Esophagus squamous epithelium (tissue), 5 donors: ENCODE results near the gene CUBN. TPM values are rescaled to one million over a fixed set of nuclear protein-coding genes. Genes with fewer than 3 reads are reported as not detected.
A peak's percentile ranks its signal among the peaks of the same experiment; 100 is the strongest.

ENCODE experiments used
- DNase-seq: peaks from one replicate; lab custom pipeline; 2025; lab: John Stamatoyannopoulos, UW
- H3K27ac ChIP-seq, 4 donors: fragments of 200-600 bp; sonication (generic); one replicate each; pipeline ENCODE4 v1.5.1; 2016 to 2019; ENCODE audit warnings: mild to moderate bottlenecking in 1 of 4
- H3K27me3 ChIP-seq, 4 donors: fragments of 200-600 bp; sonication (generic); 1 replicate in 3 of 4; 2 replicates in 1 of 4; pipeline versions ENCODE4 v1.5.1 to v1.6.0; 2017 to 2021; ENCODE audit warnings: antibody characterized with exemption in 1 of 4
- H3K36me3 ChIP-seq, 3 donors: fragments of 200-600 bp; sonication (generic); one replicate each; pipeline ENCODE4 v1.5.1; 2016 to 2019
- H3K4me1 ChIP-seq, 3 donors: fragments of 200-600 bp; sonication (generic); one replicate each; pipeline ENCODE4 v1.5.1; 2017 to 2019
- H3K4me3 ChIP-seq, 4 donors: fragments of 200-600 bp; sonication (generic); 1 replicate in 3 of 4; 2 replicates in 1 of 4; pipeline ENCODE4 v1.5.1; 2016 to 2019; ENCODE audit warnings: mild to moderate bottlenecking in 2 of 4, moderate library complexity in 1 of 4
- H3K9me3 ChIP-seq, 3 donors: fragments of 200-600 bp; sonication (generic); one replicate each; pipeline ENCODE4 v1.5.1; 2016 to 2019
- CTCF ChIP-seq, 6 experiments: fragments of 450-650 bp in 4 of 6; fragments of 200-600 bp in 2 of 6; sonication (generic) in 2 of 6; IDR thresholded peaks; one replicate each; pipeline ENCODE4 v1.5.1; 2016 to 2019; ENCODE audit warnings: antibody characterized with exemption in 6 of 6, mild to moderate bottlenecking in 4 of 6, moderate library complexity in 4 of 6
- POLR2A ChIP-seq, 4 donors: fragments of 450-650 bp; IDR thresholded peaks; one replicate each; pipeline ENCODE4 v1.6.1; 2017; ENCODE audit warnings: antibody characterized with exemption in 4 of 4, mild to moderate bottlenecking in 4 of 4, moderate library complexity in 3 of 4
- WGBS, 2 donors: methylation state at CpG; one replicate each; pipeline ENCODE4 v1.1.5; 2018; 5-methylcytosine and 5-hydroxymethylcytosine counted together
- intact Hi-C: fragments of 100-400 bp; cut with DNase I; formaldehyde crosslinking; loops from one replicate; pipeline ENCODE4 v1.15.0; 2022
- total RNA-seq, 4 donors: library from RNA; depleted of rRNA; stranded (reverse); fragments of >200 nt; gene quantifications; one replicate each; pipeline ENCODE4 v1.1.0, GENCODE V29; 2016
- donor health status: DM: yes; HTN: yes; CAD: no.

The CUBN gene
- total RNA-seq, 4 donors from 2014 or later = 0.15 to 0.83 (median 0.51) TPM

GRCh38 chr10:17175551-17175950, 45.9 kb upstream of the CUBN start:
- Histone ChIP-seq H3K27ac (no peak overlapping the region), H3K36me3 (no peaks in the 10 kb centered on the region), H3K9me3 (no peaks in the 10 kb centered on the region), H3K27me3 (no peaks in the 10 kb centered on the region), H3K4me3 (peak overlapping the region in 1 of 4 donors; percentile 30), H3K4me1 (no peaks in the 10 kb centered on the region)
- intact Hi-C loops = no loop called here
- TF ChIP-seq POLR2A (IDR thresholded peaks at IDR 0.05) = no peak
- TF ChIP-seq CTCF (IDR thresholded peaks at IDR 0.05) = no peak
- no peak for DNase-seq
- 55 to 65% methylated on average over 4 of the region's 4 CpGs for WGBS, 2 donors

- Histone ChIP-seq H3K27me3 (no peaks in the 10 kb centered on the region), H3K36me3 (no peaks in the 10 kb centered on the region), H3K4me1 (no peaks in the 10 kb centered on the region), H3K4me3 (no peak overlapping the region), H3K27ac (no peak overlapping the region), H3K9me3 (no peaks in the 10 kb centered on the region)
- no peak for TF ChIP-seq POLR2A (IDR thresholded peaks at IDR 0.05)
- DNase-seq = no peak
- intact Hi-C loops = no loop called here
Measured at GRCh38 chr10:17174626-17175025, 45.0 kb upstream of the CUBN start.

DNA sequence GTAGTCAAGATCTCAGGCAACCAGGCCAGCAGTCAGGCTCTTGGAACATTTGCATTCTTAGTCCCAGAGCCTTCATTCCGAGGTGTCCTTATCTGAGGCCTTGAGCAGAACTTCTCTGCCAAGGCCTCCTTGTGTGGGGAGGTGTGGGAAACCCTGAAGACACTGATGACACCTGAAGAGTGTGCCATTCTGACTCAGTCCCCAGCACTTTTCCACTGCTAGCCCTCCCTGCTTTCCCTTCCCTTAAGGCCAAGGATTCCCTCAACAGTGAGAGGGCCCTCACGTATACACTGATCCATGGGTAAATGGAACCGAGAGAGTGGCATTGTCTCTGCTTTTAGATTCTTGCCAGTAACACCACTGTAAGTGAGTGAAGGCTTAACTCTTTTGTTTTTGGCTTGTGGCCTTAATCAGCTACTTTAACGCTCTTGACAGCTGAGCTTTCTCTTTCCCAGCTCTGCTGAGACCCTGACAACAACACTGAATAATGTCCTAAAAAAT, 41.6 kb upstream of the CUBN start:
- no peak for DNase-seq
- 73 to 85% methylated on average over 4 of the region's 4 CpGs for WGBS, 2 donors
- H3K4me3 ChIP-seq = no peak overlapping the region
- H3K27ac ChIP-seq = no peak overlapping the region
- no peaks in the 10 kb centered on the region for H3K9me3 ChIP-seq
- no peaks in the 10 kb centered on the region for H3K27me3 ChIP-seq
- H3K4me1 ChIP-seq = no peaks in the 10 kb centered on the region
- H3K36me3 ChIP-seq = no peaks in the 10 kb centered on the region
- TF ChIP-seq POLR2A (IDR thresholded peaks at IDR 0.05) (no peak), CTCF (IDR thresholded peaks at IDR 0.05) (no peak)
- intact Hi-C loops = no loop called here

DNA sequence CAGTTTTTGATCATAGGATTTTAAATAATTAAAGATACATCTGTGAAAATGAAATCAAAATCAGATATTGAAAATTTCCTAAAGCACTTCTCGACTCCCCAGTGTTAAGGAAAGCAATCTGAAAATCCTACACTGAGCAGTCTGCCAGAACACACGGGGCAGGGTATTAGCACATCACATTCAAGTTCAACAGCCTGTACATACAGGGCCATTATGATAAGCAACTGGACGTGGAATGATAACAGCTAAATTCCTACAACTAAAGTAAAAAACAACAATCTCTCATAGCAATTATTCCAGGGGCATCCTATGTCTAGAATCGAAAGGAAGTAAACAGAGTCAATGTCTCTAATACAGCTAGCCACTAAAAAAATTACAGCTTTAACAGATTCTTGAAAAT, 40.2 kb upstream of the CUBN start:
- H3K4me3 ChIP-seq = no peak overlapping the region
- H3K27me3 ChIP-seq = no peaks in the 10 kb centered on the region
- intact Hi-C loops = no loop called here
- H3K4me1 ChIP-seq = no peaks in the 10 kb centered on the region
- no peaks in the 10 kb centered on the region for H3K9me3 ChIP-seq
- 71 to 72% methylated on average over 4 of the region's 4 CpGs for WGBS, 2 donors
- DNase-seq = no peak
- TF ChIP-seq POLR2A (IDR thresholded peaks at IDR 0.05) = no peak
- TF ChIP-seq CTCF (IDR thresholded peaks at IDR 0.05) = no peak
- H3K27ac ChIP-seq = no peak overlapping the region
- H3K36me3 ChIP-seq = no peaks in the 10 kb centered on the region

GRCh38 chr10:17166699-17167098, 37.1 kb upstream of the CUBN start:
- intact Hi-C loops = no loop called here
- Histone ChIP-seq H3K9me3 (no peaks in the 10 kb centered on the region), H3K4me1 (no peaks in the 10 kb centered on the region), H3K36me3 (no peaks in the 10 kb centered on the region), H3K4me3 (no peak overlapping the region), H3K27ac (no peak overlapping the region), H3K27me3 (no peaks in the 10 kb centered on the region)
- WGBS, 2 donors = 55 to 70% methylated on average over 1 to 3 of the region's 3 CpGs
- TF ChIP-seq CTCF (IDR thresholded peaks at IDR 0.05) = no peak
- TF ChIP-seq POLR2A (IDR thresholded peaks at IDR 0.05) = no peak
- no peak for DNase-seq

- Histone ChIP-seq H3K9me3 (no peaks in the 10 kb centered on the region), H3K4me3 (no peak overlapping the region), H3K36me3 (no peaks in the 10 kb centered on the region), H3K4me1 (no peaks in the 10 kb centered on the region), H3K27ac (no peak overlapping the region), H3K27me3 (no peaks in the 10 kb centered on the region)
- TF ChIP-seq CTCF (IDR thresholded peaks at IDR 0.05) = no peak
- TF ChIP-seq POLR2A (IDR thresholded peaks at IDR 0.05) = no peak
- 64 to 67% methylated on average over 2 of the region's 2 CpGs for WGBS, 2 donors
- intact Hi-C loops = no loop called here
- no peak for DNase-seq
Measured at GRCh38 chr10:17162828-17163227, 33.2 kb upstream of the CUBN start.
